DOHH2 (cell line): Measurements from ENCODE around the gene TEX51.

Source experiments
- CTCF ChIP-seq: fragments of 200-600 bp; sonication (generic); IDR thresholded peaks from one replicate; pipeline ENCODE4 v1.5.1; 2014; ENCODE audit warnings: antibody characterized with exemption, mild to moderate bottlenecking, low read depth, low read length; ENCODE audit not compliant: poor library complexity, severe bottlenecking
- EZH2phosphoT487 ChIP-seq: fragments of 200-600 bp; sonication (generic); IDR thresholded peaks from 2 replicates; pipeline ENCODE4 v1.6.1; 2017; ENCODE audit warnings: borderline replicate concordance, mild to moderate bottlenecking, antibody characterized with exemption, low read length, moderate library complexity, mixed read lengths

- TF ChIP-seq CTCF (no peak), EZH2phosphoT487 (no peak)
Observed at GRCh38 chr2:126906781-126907180, 8.1 kb downstream of the TEX51 start.
